Keratinocyte (primary cell): ENCODE results near the gene MT1E. TPM values are rescaled to one million over a fixed set of nuclear protein-coding genes. Genes with fewer than 3 reads are reported as not detected.
A peak's percentile ranks its signal among the peaks of the same experiment; 100 is the strongest.

ENCODE experiments used
- DNase-seq: peaks from one replicate; pipeline ENCODE4 v3.0.0-alpha.2; 2011; ENCODE audit warnings: low read depth, missing footprints, low spot score
- FAIRE-seq: peaks from 2 replicates; lab custom pipeline; 2011; peaks lifted over from hg19 to GRCh38; lab: Jason Lieb, UNC
- H2AFZ ChIP-seq: 2 replicates; pipeline ENCODE4 v1.6.0; 2012; ENCODE audit warnings: low read length, control low read depth, inconsistent platforms; ENCODE audit not compliant: control insufficient read depth
- H3K27ac ChIP-seq: 2 replicates; pipeline ENCODE4 v1.5.1; 2011; ENCODE audit warnings: low read length; ENCODE audit not compliant: control insufficient read depth, insufficient read depth
- H3K27me3 ChIP-seq: 3 replicates; pipeline ENCODE4 v1.6.0; 2011; ENCODE audit warnings: low read length; ENCODE audit not compliant: control insufficient read depth, insufficient read depth; ENCODE audit errors: extremely low read depth
- H3K36me3 ChIP-seq, 2 experiments: 2 replicates in 1 of 2; 3 replicates in 1 of 2; pipeline ENCODE4 v1.5.1; 2011; ENCODE audit warnings: low read length in 2 of 2, mild to moderate bottlenecking in 1 of 2; ENCODE audit not compliant: control insufficient read depth in 2 of 2, insufficient read depth in 2 of 2; ENCODE audit errors: extremely low read depth in 1 of 2
- H3K4me1 ChIP-seq: 3 replicates; pipeline ENCODE4 v1.5.1; 2011; ENCODE audit warnings: low read length; ENCODE audit not compliant: control insufficient read depth, insufficient read depth; ENCODE audit errors: extremely low read depth
- H3K4me2 ChIP-seq: 3 replicates; pipeline ENCODE4 v1.6.0; 2011; ENCODE audit warnings: low read depth, low read length; ENCODE audit not compliant: control insufficient read depth, insufficient read depth; ENCODE audit errors: extremely low read depth
- H3K4me3 ChIP-seq, 3 experiments: fragments of 200-600 bp in 1 of 3; sonication (generic) in 1 of 3; 2 replicates in 2 of 3; 3 replicates in 1 of 3; pipeline ENCODE4 v1.5.1; 2011 to 2016; ENCODE audit warnings: low read length in 3 of 3, mild to moderate bottlenecking in 3 of 3, control low read depth in 2 of 3, inconsistent platforms in 1 of 3, low read depth in 1 of 3, mixed read lengths in 1 of 3, mixed run types in 1 of 3, moderate library complexity in 1 of 3; ENCODE audit not compliant: control insufficient read depth in 2 of 3, insufficient read depth in 2 of 3; ENCODE audit errors: extremely low read depth in 1 of 3
- H3K79me2 ChIP-seq: 2 replicates; pipeline ENCODE4 v1.6.0; 2012; ENCODE audit warnings: low read length; ENCODE audit not compliant: control insufficient read depth, insufficient read depth
- H3K9ac ChIP-seq: 3 replicates; pipeline ENCODE4 v1.6.0; 2011; ENCODE audit warnings: low read length; ENCODE audit not compliant: control insufficient read depth, insufficient read depth; ENCODE audit errors: extremely low read depth
- H3K9me1 ChIP-seq: 3 replicates; pipeline ENCODE4 v1.6.0; 2011; ENCODE audit warnings: low read length; ENCODE audit not compliant: control insufficient read depth, insufficient read depth; ENCODE audit errors: extremely low read depth
- H3K9me3 ChIP-seq: 2 replicates; pipeline ENCODE4 v1.5.1; 2012; ENCODE audit warnings: low read depth, low read length; ENCODE audit not compliant: control insufficient read depth
- H4K20me1 ChIP-seq: 3 replicates; pipeline ENCODE4 v1.6.0; 2011; ENCODE audit warnings: low read length; ENCODE audit not compliant: control insufficient read depth, insufficient read depth; ENCODE audit errors: extremely low read depth
- EZH2 ChIP-seq: IDR thresholded peaks from one replicate; pipeline ENCODE4 v1.6.1; 2012; ENCODE audit warnings: inconsistent platforms, mild to moderate bottlenecking, low read length, moderate library complexity
- dilution Hi-C: fragments of 300-500 bp; cut with MboI; formaldehyde crosslinking; loops from one replicate; pipeline ENCODE4 v1.7.0; 2020; ENCODE audit warnings: low sequenced_read_pairs; ENCODE audit not compliant: extremely low pct_ligation_motif_present
- polyA plus RNA-seq, 5 experiments: library from polyadenylated mRNA; depleted of rRNA in 3 of 5; stranded (reverse) in 3 of 5; stranded (forward) in 1 of 5; unstranded in 1 of 5; fragments of >200 nt; gene quantifications; 1 replicate in 1 of 5; 2 replicates in 3 of 5; 3 replicates in 1 of 5; pipeline versions ENCODE4 v1.2.1 to v1.2.3, GENCODE V29; 2011 to 2012; ENCODE audit warnings: missing spikeins in 2 of 5, low read depth in 1 of 5, low replicate concordance in 1 of 5
- TF ChIP-seq, protein P1 (sequence below), 3 experiments: IDR thresholded peaks in 1 of 3; conservative IDR thresholded peaks in 1 of 3; optimal IDR thresholded peaks in 1 of 3; 2 replicates in 2 of 3; 3 replicates in 1 of 3; pipeline versions ENCODE3 to v1.5.1; 2011; ENCODE audit warnings: low read length in 3 of 3, mild to moderate bottlenecking in 3 of 3, moderate library complexity in 2 of 3, control low read depth in 1 of 3, inconsistent platforms in 1 of 3; ENCODE audit not compliant: insufficient read depth in 2 of 3; ENCODE audit errors: extremely low read depth in 1 of 3

MT1E gene
- polyA plus RNA-seq, 1 donor (not counting 4 experiments of a cell fraction or from before 2014, with no cell fraction given) = 394 TPM

DNA sequence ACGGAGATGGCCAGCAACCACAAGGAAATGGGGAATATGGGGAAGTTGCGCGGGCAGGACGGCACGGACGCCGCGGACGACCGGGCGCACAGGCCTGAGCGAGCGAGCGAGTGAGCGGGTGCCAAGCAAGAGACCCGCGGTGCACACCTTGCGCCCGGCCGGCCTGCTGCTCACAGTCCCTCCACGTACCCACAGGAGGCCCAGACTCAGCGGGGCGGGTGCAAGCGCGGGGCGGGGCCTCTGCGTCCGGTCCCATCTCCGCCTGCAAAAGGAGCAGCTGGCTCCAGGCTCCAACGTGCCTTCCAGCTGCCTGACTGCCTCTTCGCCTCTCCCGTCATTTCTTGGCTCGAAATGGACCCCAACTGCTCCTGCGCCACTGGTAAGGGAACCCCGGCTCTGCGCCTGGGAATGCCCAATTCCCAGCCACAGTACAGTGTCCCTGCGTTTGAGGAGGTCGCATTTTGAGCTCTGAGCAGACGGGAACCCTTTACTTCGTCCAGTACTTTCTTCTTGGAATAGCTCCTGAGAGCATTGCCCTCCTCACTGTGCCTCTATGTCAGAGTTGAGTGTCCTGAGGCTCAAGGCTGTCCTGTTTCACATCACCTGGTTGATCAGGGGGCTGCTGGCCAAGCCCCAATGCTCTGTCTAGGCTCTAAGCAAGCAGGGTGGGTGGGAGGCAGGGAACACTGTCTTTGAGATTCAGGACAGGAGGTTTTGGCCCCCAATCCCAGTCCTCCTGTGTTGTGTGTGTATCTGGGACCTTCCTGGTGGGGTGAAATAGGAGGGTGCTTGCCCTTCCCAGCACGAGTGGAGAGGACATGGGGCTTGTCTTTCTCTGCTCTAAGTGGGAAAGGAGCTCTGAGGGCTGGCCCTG is 8.1 kb upstream of the MT1E start:
- H3K9me3 ChIP-seq = no peaks in the 10 kb centered on the region
- no peaks in the 10 kb centered on the region for H3K9me1 ChIP-seq
- dilution Hi-C loops = no loop called here
- H3K79me2 ChIP-seq = no peaks in the 10 kb centered on the region
- TF ChIP-seq EZH2 = no peak
- TF ChIP-seq, protein P1, sequence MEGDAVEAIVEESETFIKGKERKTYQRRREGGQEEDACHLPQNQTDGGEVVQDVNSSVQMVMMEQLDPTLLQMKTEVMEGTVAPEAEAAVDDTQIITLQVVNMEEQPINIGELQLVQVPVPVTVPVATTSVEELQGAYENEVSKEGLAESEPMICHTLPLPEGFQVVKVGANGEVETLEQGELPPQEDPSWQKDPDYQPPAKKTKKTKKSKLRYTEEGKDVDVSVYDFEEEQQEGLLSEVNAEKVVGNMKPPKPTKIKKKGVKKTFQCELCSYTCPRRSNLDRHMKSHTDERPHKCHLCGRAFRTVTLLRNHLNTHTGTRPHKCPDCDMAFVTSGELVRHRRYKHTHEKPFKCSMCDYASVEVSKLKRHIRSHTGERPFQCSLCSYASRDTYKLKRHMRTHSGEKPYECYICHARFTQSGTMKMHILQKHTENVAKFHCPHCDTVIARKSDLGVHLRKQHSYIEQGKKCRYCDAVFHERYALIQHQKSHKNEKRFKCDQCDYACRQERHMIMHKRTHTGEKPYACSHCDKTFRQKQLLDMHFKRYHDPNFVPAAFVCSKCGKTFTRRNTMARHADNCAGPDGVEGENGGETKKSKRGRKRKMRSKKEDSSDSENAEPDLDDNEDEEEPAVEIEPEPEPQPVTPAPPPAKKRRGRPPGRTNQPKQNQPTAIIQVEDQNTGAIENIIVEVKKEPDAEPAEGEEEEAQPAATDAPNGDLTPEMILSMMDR (optimal IDR thresholded peaks at IDR 0.05 in 1 of 3, IDR thresholded peaks at IDR 0.05 in 1 of 3, conservative IDR thresholded peaks at IDR 0.05 in 1 of 3; ENCODE audit: extremely low read depth in 1 of 3, insufficient read depth in 2 of 3, low read length in 3 of 3) = no peak
- peak overlapping the region; percentile 90 for H3K4me2 ChIP-seq
- H2AFZ ChIP-seq = peak overlapping the region; percentile 87
- no peak for FAIRE-seq
- H3K27me3 ChIP-seq = no peaks in the 10 kb centered on the region
- peak overlapping the region; percentile 30 to 71 (median 48) for H3K4me3 ChIP-seq
- no peak for DNase-seq
- H3K36me3 ChIP-seq = no peaks in the 10 kb centered on the region
- no peaks in the 10 kb centered on the region for H4K20me1 ChIP-seq
- peak overlapping the region; percentile 44 for H3K9ac ChIP-seq
- peaks cover 36% of the 10 kb centered on the region for H3K4me1 ChIP-seq
- H3K27ac ChIP-seq = peak overlapping the region; percentile 14

DNA sequence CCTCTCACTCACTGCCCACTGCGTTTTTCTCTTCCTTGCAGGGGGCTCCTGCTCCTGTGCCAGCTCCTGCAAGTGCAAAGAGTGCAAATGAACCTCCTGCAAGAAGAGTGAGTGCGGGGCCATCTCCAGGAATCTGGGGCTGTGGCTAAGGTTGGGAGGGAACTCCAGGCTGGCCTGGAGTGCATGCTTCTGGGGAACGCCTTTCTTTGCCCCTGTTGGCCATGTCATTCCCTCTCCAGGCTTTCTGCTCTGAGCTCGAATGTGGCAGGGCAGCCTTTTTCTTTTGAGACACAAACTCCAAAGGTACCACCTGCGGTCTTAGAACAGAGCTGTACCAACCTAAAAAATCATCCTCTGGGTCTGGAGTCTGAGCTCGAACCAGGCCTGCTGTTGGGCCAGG is 7.4 kb upstream of the MT1E start:
- Histone ChIP-seq H4K20me1 (no peaks in the 10 kb centered on the region), H3K9ac (peak overlapping the region; percentile 44), H3K4me1 (peaks cover 31% of the 10 kb centered on the region), H3K79me2 (no peaks in the 10 kb centered on the region), H3K4me2 (peak overlapping the region; percentile 90), H3K36me3 (no peaks in the 10 kb centered on the region), H2AFZ (no peak overlapping the region), H3K27me3 (no peaks in the 10 kb centered on the region), H3K27ac (no peak overlapping the region), H3K4me3 (peak overlapping the region in 2 of 3 experiments; percentile 30 to 71), H3K9me1 (no peaks in the 10 kb centered on the region), H3K9me3 (no peaks in the 10 kb centered on the region)
- no peak for TF ChIP-seq EZH2
- TF ChIP-seq, protein P1 (optimal IDR thresholded peaks at IDR 0.05 in 1 of 3, IDR thresholded peaks at IDR 0.05 in 1 of 3, conservative IDR thresholded peaks at IDR 0.05 in 1 of 3; ENCODE audit: extremely low read depth in 1 of 3, insufficient read depth in 2 of 3, low read length in 3 of 3) = no peak
- no peak for DNase-seq
- FAIRE-seq = no peak
- dilution Hi-C loops = no loop called here
